ENCODE results near the gene KCNQ1.

DNA sequence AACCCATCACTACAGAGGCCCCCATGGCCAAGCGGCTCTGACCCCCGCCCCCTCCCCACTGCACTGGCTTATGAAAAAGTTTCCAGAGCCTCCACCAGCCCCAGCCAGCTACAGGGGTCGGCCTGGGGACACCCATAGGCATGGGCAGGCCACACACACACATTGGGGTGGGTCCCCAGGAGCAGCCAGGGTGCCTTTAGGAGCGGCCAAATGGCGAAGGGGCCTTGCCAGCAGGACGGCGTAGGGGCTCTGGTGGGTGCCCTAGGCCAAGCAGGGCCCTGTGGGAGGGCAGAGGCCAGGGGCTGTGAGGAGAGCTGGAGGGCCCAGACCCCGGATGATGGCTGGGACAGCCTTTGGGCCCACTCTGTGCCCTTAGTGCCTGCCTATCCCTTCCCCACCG, 34.2 kb upstream of the KCNQ1 start:
- no peak for TF ChIP-seq EZH2 (IDR thresholded peaks at IDR 0.05; ENCODE audit: low read depth)
- TF ChIP-seq, protein P1, sequence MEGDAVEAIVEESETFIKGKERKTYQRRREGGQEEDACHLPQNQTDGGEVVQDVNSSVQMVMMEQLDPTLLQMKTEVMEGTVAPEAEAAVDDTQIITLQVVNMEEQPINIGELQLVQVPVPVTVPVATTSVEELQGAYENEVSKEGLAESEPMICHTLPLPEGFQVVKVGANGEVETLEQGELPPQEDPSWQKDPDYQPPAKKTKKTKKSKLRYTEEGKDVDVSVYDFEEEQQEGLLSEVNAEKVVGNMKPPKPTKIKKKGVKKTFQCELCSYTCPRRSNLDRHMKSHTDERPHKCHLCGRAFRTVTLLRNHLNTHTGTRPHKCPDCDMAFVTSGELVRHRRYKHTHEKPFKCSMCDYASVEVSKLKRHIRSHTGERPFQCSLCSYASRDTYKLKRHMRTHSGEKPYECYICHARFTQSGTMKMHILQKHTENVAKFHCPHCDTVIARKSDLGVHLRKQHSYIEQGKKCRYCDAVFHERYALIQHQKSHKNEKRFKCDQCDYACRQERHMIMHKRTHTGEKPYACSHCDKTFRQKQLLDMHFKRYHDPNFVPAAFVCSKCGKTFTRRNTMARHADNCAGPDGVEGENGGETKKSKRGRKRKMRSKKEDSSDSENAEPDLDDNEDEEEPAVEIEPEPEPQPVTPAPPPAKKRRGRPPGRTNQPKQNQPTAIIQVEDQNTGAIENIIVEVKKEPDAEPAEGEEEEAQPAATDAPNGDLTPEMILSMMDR (conservative IDR thresholded peaks at IDR 0.05): no peak
